ENCODE data around the gene ZMAT3.

- TF ChIP-seq ZNF174 (tag by site-specific recombination; IDR thresholded peaks at IDR 0.05) (no peak), ZNF280C (tag by site-specific recombination; IDR thresholded peaks at IDR 0.05) (no peak), CTCF (tag by site-specific recombination; IDR thresholded peaks at IDR 0.05) (no peak), TSHZ1 (tag by site-specific recombination; IDR thresholded peaks at IDR 0.05; ENCODE audit: borderline replicate concordance) (no peak), MYNN (tag by site-specific recombination; IDR thresholded peaks at IDR 0.05; ENCODE audit: borderline replicate concordance) (no peak), REST (tag by site-specific recombination; IDR thresholded peaks at IDR 0.05) (no peak), ATF2 (tag by site-specific recombination; IDR thresholded peaks at IDR 0.05; ENCODE audit: low read depth) (no peak), ZFP3 (tag by site-specific recombination; IDR thresholded peaks at IDR 0.05; ENCODE audit: low read depth) (no peak), OSR2 (tag by site-specific recombination; IDR thresholded peaks at IDR 0.05) (no peak)
Measured at GRCh38 chr3:179027326-179027900, 44.2 kb downstream of the ZMAT3 start.

Measured in HEK293 (cell line).